NB4 (cell line): ENCODE data around the gene TFAP2A.

Experiments used
- CTCF ChIP-seq: IDR thresholded peaks from one replicate; pipeline ENCODE4 v1.5.1; 2012; ENCODE audit warnings: low read depth, low read length
- POLR2A ChIP-seq: IDR thresholded peaks from 2 replicates; pipeline ENCODE4 v1.6.1; 2011; ENCODE audit warnings: mild to moderate bottlenecking; ENCODE audit not compliant: insufficient read length; ENCODE audit errors: extremely low read depth
- TF ChIP-seq, protein P1 (sequence below): IDR thresholded peaks from 2 replicates; pipeline ENCODE4 v1.6.1; 2011; ENCODE audit warnings: low read depth, low read length

DNA sequence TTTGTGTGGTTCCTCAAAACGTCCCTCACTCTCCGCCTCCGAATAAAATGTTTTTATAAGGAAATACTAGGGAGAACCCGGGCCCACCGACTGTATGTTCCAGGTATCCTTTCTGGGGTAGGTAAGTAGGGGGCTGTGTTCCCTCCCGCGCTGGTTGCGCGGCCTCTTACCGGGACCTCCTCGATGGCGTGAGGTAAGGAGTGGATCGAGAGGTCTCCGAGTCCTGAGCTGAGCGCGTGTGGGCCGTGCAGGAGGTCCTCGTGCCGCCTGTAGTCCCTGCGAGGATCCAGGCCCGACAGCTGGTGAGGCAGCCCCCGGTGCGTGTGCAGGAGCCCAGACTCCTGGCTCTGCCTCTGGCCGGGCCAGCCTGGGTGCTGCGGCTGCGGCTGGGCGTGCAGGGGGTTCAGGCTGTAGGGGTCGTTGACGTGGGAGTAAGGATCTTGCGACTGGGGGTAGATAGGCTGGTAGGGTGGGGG, 5.1 kb downstream of the TFAP2A start:
- TF ChIP-seq CTCF (no peak), POLR2A (no peak)
- TF ChIP-seq, protein P1, sequence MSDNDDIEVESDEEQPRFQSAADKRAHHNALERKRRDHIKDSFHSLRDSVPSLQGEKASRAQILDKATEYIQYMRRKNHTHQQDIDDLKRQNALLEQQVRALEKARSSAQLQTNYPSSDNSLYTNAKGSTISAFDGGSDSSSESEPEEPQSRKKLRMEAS: no peak
